Immature natural killer cell (primary cell): ENCODE data around the gene NUDT13. TPM values are rescaled to one million over a fixed set of nuclear protein-coding genes. Genes with fewer than 3 reads are reported as not detected.
A peak's percentile ranks its signal among the peaks of the same experiment; 100 is the strongest.

Experiments
- DNase-seq, 3 donors: peaks; one replicate each; pipeline ENCODE4 v3.0.0; 2022; ENCODE audit warnings: mixed read lengths in 1 of 3
- H3K27ac Mint-ChIP-seq, 6 donors: one replicate each; pipeline ENCODE4 v1.8.0; 2020; ENCODE audit warnings: mixed read lengths in 6 of 6, mild to moderate bottlenecking in 5 of 6, inconsistent platforms in 4 of 6, moderate library complexity in 3 of 6
- H3K27me3 Mint-ChIP-seq, 3 donors: one replicate each; pipeline ENCODE4 v1.8.0; 2020 to 2021; ENCODE audit warnings: low read depth in 3 of 3, mild to moderate bottlenecking in 3 of 3, mixed read lengths in 3 of 3, moderate library complexity in 3 of 3, inconsistent platforms in 1 of 3
- H3K36me3 Mint-ChIP-seq, 3 donors: one replicate each; pipeline ENCODE4 v1.8.0; 2020; ENCODE audit warnings: mixed read lengths in 3 of 3, inconsistent platforms in 2 of 3, mild to moderate bottlenecking in 2 of 3
- H3K4me1 Mint-ChIP-seq, 2 donors: one replicate each; pipeline ENCODE4 v1.8.0; 2020; ENCODE audit warnings: inconsistent platforms in 2 of 2, mild to moderate bottlenecking in 2 of 2, mixed read lengths in 2 of 2, moderate library complexity in 1 of 2
- H3K4me3 Mint-ChIP-seq, 5 donors: one replicate each; pipeline ENCODE4 v1.8.0; 2020; ENCODE audit warnings: mild to moderate bottlenecking in 5 of 5, mixed read lengths in 5 of 5, inconsistent platforms in 3 of 5, moderate library complexity in 3 of 5
- H3K9me3 Mint-ChIP-seq, 6 donors: one replicate each; pipeline ENCODE4 v1.8.0; 2020; ENCODE audit warnings: mild to moderate bottlenecking in 6 of 6, mixed read lengths in 6 of 6, inconsistent platforms in 4 of 6, moderate library complexity in 3 of 6
- polyA plus RNA-seq, 3 donors: library from polyadenylated mRNA; unstranded; fragments of 300-500 nt; fragmentation: Illumina TruSeq; gene quantifications; one replicate each; pipeline ENCODE4 v1.2.3, GENCODE V29; 2021

NUDT13 gene
- polyA plus RNA-seq: 1 to 10 TPM in 1 of 3 donors, under 1 TPM in 1, not detected in 1; 0.77 to 1.2 TPM

- H3K9me3 Mint-ChIP-seq: peaks cover 0 to 3% (median 0%) of the 10 kb centered on the region in 6 donors
- H3K36me3 Mint-ChIP-seq: peaks cover 8 to 20% (median 16%) of the 10 kb centered on the region in 3 donors
- peaks cover 13 to 14% of the 10 kb centered on the region in 2 donors for H3K4me1 Mint-ChIP-seq
- peak; percentile 29 to 49 (median 44) for DNase-seq
- H3K4me3 Mint-ChIP-seq: peak within 1 kb of the TSS; percentile 85 to 99 (median 90)
- H3K27ac Mint-ChIP-seq: peak within 1 kb of the TSS; percentile 81 to 94 (median 91)
- peaks cover 0 to 4% (median 0%) of the 10 kb centered on the region in 3 donors for H3K27me3 Mint-ChIP-seq
Observed at GRCh38 chr10:73110345-73110849, at the start of gene NUDT13. Gene NUDT13 (plus strand): TSS chr10:73110455. CDS start chr10:73114366, 3,911 bp downstream.

GRCh38 chr10:73060738-73061635, 49.3 kb upstream of the NUDT13 start:
- Mint-ChIP-seq H3K4me1 (peaks cover 4 to 6% of the 10 kb centered on the region in 2 donors), H3K27me3 (peaks cover 0 to 3% (median 1%) of the 10 kb centered on the region in 3 donors), H3K9me3 (no peaks in the 10 kb centered on the region), H3K27ac (no peak overlapping the region), H3K36me3 (peaks cover 5 to 16% (median 7%) of the 10 kb centered on the region in 3 donors), H3K4me3 (no peak overlapping the region)
- peak; percentile 3 to 25 (median 6) for DNase-seq

DNA sequence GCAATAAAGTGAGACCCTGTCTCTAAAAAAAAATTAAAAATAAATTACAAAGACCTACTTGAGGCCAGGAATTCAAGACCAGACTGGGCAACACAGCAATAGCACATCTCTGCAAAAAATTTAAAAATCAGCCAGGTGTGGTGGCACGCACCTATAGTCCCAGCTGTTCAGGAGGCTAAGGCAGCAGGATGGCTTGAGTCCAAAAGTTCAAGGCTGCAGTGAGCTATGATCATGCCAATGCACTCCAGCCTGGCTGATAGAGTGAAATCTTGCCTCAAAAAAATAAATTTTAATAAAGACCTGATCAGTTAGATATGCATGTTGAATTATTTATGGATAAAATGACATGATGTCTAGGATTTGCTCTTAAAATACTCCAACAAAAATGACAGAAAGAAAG, 48.5 kb upstream of the NUDT13 start:
- no peak overlapping the region for H3K27ac Mint-ChIP-seq
- peaks cover 4 to 6% of the 10 kb centered on the region in 2 donors for H3K4me1 Mint-ChIP-seq
- H3K27me3 Mint-ChIP-seq: peaks cover 0 to 3% (median 1%) of the 10 kb centered on the region in 3 donors
- no peaks in the 10 kb centered on the region for H3K9me3 Mint-ChIP-seq
- H3K4me3 Mint-ChIP-seq: no peak overlapping the region
- DNase-seq: no peak
- H3K36me3 Mint-ChIP-seq: peaks cover 5 to 18% (median 7%) of the 10 kb centered on the region in 3 donors

- no peaks in the 10 kb centered on the region for H3K9me3 Mint-ChIP-seq
- H3K4me1 Mint-ChIP-seq: peaks cover 4 to 6% of the 10 kb centered on the region in 2 donors
- no peak overlapping the region for H3K4me3 Mint-ChIP-seq
- H3K27me3 Mint-ChIP-seq: peaks cover 0 to 3% (median 0%) of the 10 kb centered on the region in 3 donors
- DNase-seq: no peak
- H3K36me3 Mint-ChIP-seq: peaks cover 7 to 27% (median 14%) of the 10 kb centered on the region in 3 donors
- peak overlapping the region in 1 of 6 donors; percentile 12 for H3K27ac Mint-ChIP-seq
Observed at GRCh38 chr10:73065441-73065840, 44.8 kb upstream of the NUDT13 start.

DNA sequence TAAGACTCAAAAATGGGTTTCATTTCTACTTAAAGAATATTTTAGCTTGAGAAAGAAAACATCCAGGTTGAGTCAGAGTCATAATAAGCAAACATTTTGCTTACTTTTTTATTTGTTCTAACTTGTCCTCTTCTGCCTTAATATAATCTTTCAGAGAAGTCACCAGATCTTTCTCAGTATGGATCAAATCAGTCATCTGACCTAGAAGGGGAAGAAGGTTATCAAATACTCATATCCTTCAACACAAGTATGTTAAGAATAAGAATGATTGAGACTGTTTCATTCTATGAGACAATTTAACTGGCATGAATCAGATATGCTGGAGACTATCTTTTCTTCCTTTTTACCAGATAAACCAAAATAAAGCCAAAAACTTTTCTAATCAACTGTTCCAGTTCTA, 36.6 kb upstream of the NUDT13 start:
- peaks cover 5 to 9% of the 10 kb centered on the region in 2 donors for H3K4me1 Mint-ChIP-seq
- H3K4me3 Mint-ChIP-seq: no peak overlapping the region
- H3K9me3 Mint-ChIP-seq: no peaks in the 10 kb centered on the region

DNA sequence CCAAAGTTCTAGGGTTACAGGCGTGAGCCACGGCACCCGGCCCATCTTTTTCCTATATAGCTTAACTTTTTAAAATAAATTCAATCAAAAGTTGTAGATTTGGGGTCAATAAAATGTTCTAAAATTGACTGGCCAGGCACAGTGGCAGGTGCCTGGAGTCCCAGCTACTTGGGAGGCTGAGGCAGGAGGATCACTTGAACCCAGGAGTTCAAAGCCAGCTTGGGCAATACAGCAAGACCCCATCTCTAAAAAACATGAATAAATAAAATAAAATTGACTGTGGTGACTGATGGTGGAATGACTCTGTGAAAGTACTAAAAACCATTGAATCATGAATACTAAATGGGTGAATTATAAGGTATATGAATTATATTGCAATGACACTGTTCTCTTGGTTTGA, 34.4 kb upstream of the NUDT13 start:
- Mint-ChIP-seq H3K27ac (peak overlapping the region in 1 of 6 donors; percentile 13), H3K27me3 (peaks cover 0 to 1% (median 0%) of the 10 kb centered on the region in 3 donors)

More for the DNA sequence above, 36.6 kb upstream of the NUDT13 start:
- no peak overlapping the region for H3K27ac Mint-ChIP-seq
- peaks cover 0 to 1% (median 0%) of the 10 kb centered on the region in 3 donors for H3K27me3 Mint-ChIP-seq
- no peak for DNase-seq
- H3K36me3 Mint-ChIP-seq: peaks cover 15 to 28% (median 16%) of the 10 kb centered on the region in 3 donors

DNA sequence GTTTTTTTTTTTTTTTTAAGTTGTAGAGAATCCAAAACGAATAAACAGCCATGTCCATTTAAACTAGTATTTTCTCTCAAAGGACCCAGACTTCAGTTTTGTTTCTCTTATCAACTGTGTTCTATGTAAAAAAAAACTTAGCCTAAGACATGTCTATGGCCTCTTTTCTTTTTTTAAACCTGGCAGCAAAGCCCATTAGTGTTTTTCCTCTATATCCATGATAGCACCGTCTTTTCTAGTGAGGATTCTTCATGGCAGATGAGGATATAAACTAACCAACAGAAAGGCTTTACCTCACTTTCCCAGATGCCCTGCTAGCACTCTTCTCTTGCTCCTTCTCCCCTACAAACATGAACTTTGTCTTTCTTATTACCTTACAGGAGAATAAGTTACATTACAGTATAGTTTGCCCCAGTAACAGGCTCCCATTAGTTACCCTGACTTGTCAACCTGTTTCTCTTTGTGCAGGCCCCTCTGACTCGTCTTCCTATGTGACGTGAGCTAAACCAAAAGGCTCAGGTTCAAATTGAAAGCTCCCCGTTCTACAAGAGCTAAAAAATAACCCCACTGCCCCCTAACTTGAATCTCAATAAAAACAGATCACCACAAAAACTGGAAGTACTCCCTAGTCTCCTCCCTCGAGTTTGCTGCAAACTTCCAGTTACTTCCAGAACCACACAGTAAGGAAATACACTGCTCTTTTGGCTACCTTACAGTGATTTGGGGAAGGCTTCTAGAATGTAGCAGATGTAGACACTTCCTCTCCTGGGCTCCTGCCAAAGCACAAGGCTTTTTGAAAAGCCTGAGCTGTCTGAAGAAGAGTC, 33.7 kb upstream of the NUDT13 start:
- Mint-ChIP-seq H3K27me3 (peaks cover 0 to 1% (median 0%) of the 10 kb centered on the region in 3 donors), H3K27ac (peak overlapping the region; percentile 4 to 68 (median 38)), H3K36me3 (peaks cover 4 to 15% (median 9%) of the 10 kb centered on the region in 3 donors), H3K4me3 (no peak overlapping the region), H3K9me3 (no peaks in the 10 kb centered on the region), H3K4me1 (peaks cover 5 to 9% of the 10 kb centered on the region in 2 donors)
- DNase-seq: no peak

More for the DNA sequence above, 34.4 kb upstream of the NUDT13 start:
- Mint-ChIP-seq H3K36me3 (peaks cover 8 to 21% (median 13%) of the 10 kb centered on the region in 3 donors), H3K4me1 (peaks cover 5 to 9% of the 10 kb centered on the region in 2 donors), H3K4me3 (no peak overlapping the region), H3K9me3 (no peaks in the 10 kb centered on the region)
- no peak for DNase-seq

GRCh38 chr10:73079779-73080541, 30.3 kb upstream of the NUDT13 start:
- Mint-ChIP-seq H3K4me1 (peaks cover 5 to 9% of the 10 kb centered on the region in 2 donors), H3K9me3 (no peaks in the 10 kb centered on the region), H3K4me3 (no peak overlapping the region), H3K27ac (no peak overlapping the region), H3K36me3 (no peaks in the 10 kb centered on the region), H3K27me3 (peaks cover 0 to 1% (median 0%) of the 10 kb centered on the region in 3 donors)
- no peak for DNase-seq

DNA sequence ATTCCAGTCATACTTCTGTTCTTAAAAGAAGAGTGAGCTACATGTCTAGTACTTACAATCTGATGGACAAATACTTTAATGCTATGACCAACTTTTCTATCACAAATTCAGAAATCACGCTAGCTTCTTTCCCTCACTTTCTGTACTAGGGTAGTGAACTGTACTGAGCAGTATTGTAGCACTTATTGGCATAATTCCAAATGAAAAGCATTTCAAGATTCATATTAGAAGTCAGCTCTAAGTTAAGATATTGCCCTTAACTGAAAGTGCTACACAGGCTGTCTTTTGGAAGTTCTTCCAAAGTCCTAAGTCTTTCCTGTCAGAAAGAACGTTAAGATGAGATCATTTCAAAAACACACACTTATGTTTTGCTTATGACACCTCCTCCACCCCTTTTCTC, 27.0 kb upstream of the NUDT13 start:
- H3K4me3 Mint-ChIP-seq: no peak overlapping the region
- no peaks in the 10 kb centered on the region for H3K9me3 Mint-ChIP-seq
- H3K4me1 Mint-ChIP-seq: peaks cover 3 to 8% of the 10 kb centered on the region in 2 donors
- no peaks in the 10 kb centered on the region for H3K27me3 Mint-ChIP-seq
- no peaks in the 10 kb centered on the region for H3K36me3 Mint-ChIP-seq
- no peak for DNase-seq
- no peak overlapping the region for H3K27ac Mint-ChIP-seq

DNA sequence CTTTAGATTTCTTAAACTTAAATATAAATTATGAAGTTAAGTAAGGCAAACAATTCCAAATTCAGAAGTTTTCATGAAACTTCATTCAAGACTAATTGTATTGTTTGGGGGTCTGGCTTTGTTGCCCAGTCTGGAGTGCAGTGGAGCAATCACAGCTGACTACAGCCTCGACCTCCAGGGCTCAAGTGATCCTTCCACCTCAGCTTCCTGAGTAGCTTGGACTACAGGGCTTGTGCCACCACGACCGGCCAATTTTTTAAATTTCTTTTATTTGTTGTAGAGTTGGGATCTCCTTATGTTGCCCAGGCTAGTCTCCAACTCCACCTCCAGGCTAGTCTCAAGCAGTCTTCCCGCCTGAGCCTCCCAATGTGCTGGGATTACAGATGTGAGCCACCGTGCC, 26.0 kb upstream of the NUDT13 start:
- H3K27ac Mint-ChIP-seq: no peak overlapping the region
- no peak overlapping the region for H3K4me3 Mint-ChIP-seq
- H3K36me3 Mint-ChIP-seq: no peaks in the 10 kb centered on the region
- H3K4me1 Mint-ChIP-seq: peaks cover 3 to 13% of the 10 kb centered on the region in 2 donors
- H3K27me3 Mint-ChIP-seq: no peaks in the 10 kb centered on the region
- no peak for DNase-seq
- no peaks in the 10 kb centered on the region for H3K9me3 Mint-ChIP-seq

DNA sequence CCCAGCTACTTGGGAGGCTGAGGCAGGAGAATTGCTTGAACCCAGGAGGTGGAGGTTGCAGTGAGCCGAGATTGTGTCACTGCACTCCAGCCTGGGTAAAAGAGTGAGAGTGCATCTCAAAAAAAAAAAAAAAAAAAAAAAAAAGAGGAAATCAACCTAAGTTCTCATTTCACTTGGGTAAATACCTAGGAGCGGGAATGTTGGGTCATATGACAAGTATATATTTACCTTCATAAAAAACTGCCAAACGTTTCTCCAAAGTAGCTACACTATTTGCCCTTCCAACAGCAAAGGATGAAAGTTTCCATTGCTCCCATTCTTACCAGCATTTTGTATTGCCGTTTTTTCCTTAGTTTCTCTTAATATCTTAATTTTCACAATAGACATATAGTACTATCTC, 23.4 kb upstream of the NUDT13 start:
- peaks cover 3 to 13% of the 10 kb centered on the region in 2 donors for H3K4me1 Mint-ChIP-seq
- H3K27me3 Mint-ChIP-seq: no peaks in the 10 kb centered on the region
- no peak overlapping the region for H3K4me3 Mint-ChIP-seq
- no peaks in the 10 kb centered on the region for H3K9me3 Mint-ChIP-seq
- no peak overlapping the region for H3K27ac Mint-ChIP-seq
- DNase-seq: no peak
- H3K36me3 Mint-ChIP-seq: peaks cover 0 to 3% (median 0%) of the 10 kb centered on the region in 3 donors

DNA sequence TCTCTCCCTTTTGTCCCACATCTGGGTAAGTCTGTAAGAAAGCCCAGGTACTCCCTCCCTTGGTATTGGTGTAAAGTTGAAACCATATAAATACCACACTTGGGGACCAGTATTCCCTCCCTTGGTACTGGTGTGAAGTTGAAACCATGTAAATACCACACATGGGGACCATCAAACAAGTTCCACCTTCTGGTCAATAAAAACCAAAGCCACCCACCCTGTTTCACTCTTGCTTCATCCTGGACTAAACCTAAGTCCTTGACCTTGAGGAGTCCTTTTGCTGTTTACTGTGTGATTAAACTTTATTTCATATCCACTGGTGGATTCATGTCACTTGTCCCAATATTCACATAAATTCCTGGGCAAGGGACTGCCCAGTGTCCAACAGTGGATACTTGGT, 22.0 kb upstream of the NUDT13 start:
- Mint-ChIP-seq H3K4me1 (peaks cover 3 to 13% of the 10 kb centered on the region in 2 donors), H3K4me3 (no peak overlapping the region), H3K27me3 (no peaks in the 10 kb centered on the region), H3K9me3 (no peaks in the 10 kb centered on the region), H3K36me3 (peaks cover 0 to 5% (median 0%) of the 10 kb centered on the region in 3 donors), H3K27ac (peak overlapping the region in 1 of 6 donors; percentile 13)
- no peak for DNase-seq

- H3K27ac Mint-ChIP-seq: no peak overlapping the region
- H3K36me3 Mint-ChIP-seq: peaks cover 0 to 5% (median 0%) of the 10 kb centered on the region in 3 donors
- peaks cover 17 to 24% (median 23%) of the 10 kb centered on the region in 3 donors for H3K27me3 Mint-ChIP-seq
- DNase-seq: no peak
- no peaks in the 10 kb centered on the region for H3K9me3 Mint-ChIP-seq
- H3K4me1 Mint-ChIP-seq: peaks cover 23 to 41% of the 10 kb centered on the region in 2 donors
- H3K4me3 Mint-ChIP-seq: peak overlapping the region in 1 of 5 donors; percentile 11
Observed at GRCh38 chr10:73092830-73093229, 17.4 kb upstream of the NUDT13 start.
